Natural killer cell treated with Interleukin-12 subunit alpha and Interleukin-12 subunit beta and Interleukin-15 and Interleukin-18, amount 100 ng/mL, for 72 hours (primary cell): Measurements from ENCODE around the gene TPST2. TPM values are rescaled to one million over a fixed set of nuclear protein-coding genes. Genes with fewer than 3 reads are reported as not detected.

Source experiments
- ATAC-seq, 2 donors: fragments of 150-1000 bp; cut with Tn5 transposase in 1 of 2; sonication (Bioruptor Pico), chemical (Tn5 transposase) in 1 of 2; 2 replicates each; pipeline ENCODE4 v1.10.0; 2021
- DNase-seq: peaks from one replicate; pipeline ENCODE4 v3.0.0; 2022; ENCODE audit warnings: low spot score
- H3K27ac Mint-ChIP-seq, 2 donors: 1 replicate in 1 of 2; 2 replicates in 1 of 2; pipeline ENCODE4 v1.8.0; 2022; ENCODE audit warnings: mixed read lengths in 2 of 2, mild to moderate bottlenecking in 1 of 2, moderate library complexity in 1 of 2
- H3K27me3 Mint-ChIP-seq, 2 donors: 1 replicate in 1 of 2; 2 replicates in 1 of 2; pipeline ENCODE4 v1.8.0; 2022; ENCODE audit warnings: mixed read lengths in 2 of 2
- H3K36me3 Mint-ChIP-seq: one replicate; pipeline ENCODE4 v1.8.0; 2022; ENCODE audit warnings: mixed read lengths
- H3K4me1 Mint-ChIP-seq, 2 donors: 1 replicate in 1 of 2; 2 replicates in 1 of 2; pipeline ENCODE4 v1.8.0; 2022; ENCODE audit warnings: low read depth in 2 of 2, mixed read lengths in 2 of 2, mild to moderate bottlenecking in 1 of 2
- H3K4me3 Mint-ChIP-seq: one replicate; pipeline ENCODE4 v1.8.0; 2022; ENCODE audit warnings: mixed read lengths
- H3K9me3 Mint-ChIP-seq: 2 replicates; pipeline ENCODE4 v1.8.0; 2022; ENCODE audit warnings: mixed read lengths
- total RNA-seq, 2 donors: library from RNA; stranded (reverse); gene quantifications; one replicate each; pipeline ENCODE4 v1.2.3, GENCODE V29; 2022

The TPST2 gene
- total RNA-seq, 2 donors from 2014 or later = 43.1 to 43.6 TPM

DNA sequence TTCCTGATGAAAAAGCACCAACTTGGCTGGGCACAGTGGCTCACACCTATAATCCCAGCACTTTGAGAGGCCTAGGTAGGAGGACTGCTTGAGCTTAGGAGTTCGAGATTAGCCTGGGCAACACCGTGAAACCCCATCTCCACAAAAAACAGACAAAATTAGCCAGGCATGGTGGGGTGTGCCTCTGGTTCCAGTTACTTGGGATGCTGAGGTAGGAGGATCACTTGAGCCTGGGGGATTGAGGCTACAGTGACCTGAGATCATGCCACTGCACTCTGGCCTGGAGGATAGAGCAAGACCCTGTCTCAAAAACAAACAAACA is 109.4 kb downstream of the TPST2 start:
- Mint-ChIP-seq H3K4me3 (peak overlapping the region; percentile 92), H3K27me3 (no peaks in the 10 kb centered on the region), H3K27ac (no peak overlapping the region), H3K36me3 (peaks cover 10% of the 10 kb centered on the region), H3K4me1 (peaks cover 57 to 67% of the 10 kb centered on the region in 2 donors), H3K9me3 (no peaks in the 10 kb centered on the region)
- ATAC-seq (no peak), DNase-seq (no peak)

DNA sequence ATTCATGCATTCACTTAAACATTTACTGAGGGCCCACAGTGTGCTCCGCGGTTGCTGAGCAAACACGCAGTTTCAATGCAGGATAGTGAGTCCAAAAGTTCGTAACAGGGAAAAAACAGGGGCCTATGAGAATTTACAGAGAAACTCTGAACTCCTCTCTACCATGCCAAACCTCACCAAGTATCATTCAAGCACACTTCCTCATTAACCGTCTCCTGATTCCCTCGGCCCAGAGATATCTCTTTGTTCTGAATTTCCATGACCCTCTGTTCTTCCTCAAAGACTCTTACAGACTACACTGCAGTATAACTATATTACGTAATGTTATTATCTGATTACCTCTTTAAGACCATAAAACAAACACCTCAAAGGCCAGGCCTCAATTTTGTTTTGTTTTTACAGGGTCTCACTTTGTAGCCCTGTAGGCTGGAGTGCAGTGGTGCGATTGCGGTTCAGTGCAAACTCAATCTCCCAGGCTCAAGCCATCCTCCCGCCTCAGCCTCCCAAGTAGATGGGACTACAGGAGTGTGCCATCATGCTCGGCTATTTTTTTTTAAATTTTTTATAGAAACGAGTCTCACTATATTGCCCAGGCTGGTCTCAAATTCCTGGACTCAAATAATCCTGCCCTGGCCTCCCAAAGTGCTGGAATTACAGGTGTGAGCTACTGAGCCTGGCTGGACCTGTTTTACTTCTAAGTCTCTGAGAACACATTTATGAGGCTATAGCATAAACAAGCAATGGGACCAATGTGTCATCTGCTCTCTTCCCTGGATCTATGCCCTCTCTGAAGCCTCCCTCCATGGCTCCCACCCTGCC is 109.9 kb downstream of the TPST2 start:
- Mint-ChIP-seq H3K27me3 (no peaks in the 10 kb centered on the region), H3K9me3 (no peaks in the 10 kb centered on the region), H3K4me3 (peak overlapping the region; percentile 92), H3K27ac (peak overlapping the region; percentile 57 to 62), H3K4me1 (peaks cover 55 to 62% of the 10 kb centered on the region in 2 donors), H3K36me3 (peaks cover 10% of the 10 kb centered on the region)
- DNase-seq (no peak), ATAC-seq (no peak)

DNA sequence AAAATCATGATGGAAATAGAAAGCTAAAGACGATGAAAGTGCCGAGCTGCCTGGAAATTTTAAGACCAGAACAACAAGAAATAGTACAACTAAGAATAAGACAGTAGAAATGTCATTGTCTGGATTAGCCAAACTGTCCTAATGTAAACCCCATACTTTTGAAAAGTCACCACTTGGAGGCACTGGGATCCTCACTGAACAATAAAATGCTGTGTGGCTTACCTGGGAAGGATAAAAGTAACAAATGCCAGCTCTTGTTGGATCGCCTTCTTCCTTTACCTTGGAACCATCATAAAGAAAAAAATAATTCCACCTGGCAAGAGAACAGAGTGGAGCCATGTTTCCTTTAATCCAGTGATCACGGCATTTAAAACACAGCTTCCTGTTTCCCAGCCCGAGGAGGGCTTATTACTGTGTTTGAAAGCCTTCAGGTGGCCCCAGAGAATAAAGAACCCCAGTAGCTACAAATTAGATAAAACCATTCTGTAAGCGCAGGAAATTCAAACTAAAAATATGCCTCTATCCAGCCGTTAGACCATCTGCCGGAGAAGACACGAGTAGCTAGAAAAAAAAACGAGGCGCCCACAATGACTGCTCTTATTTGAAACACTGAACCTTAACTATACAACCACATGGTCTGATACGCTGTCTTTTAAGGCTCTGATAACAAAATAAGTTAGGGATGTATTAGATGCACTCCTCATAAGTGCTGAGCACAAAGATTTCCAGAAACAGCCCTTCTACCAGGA is 110.7 kb downstream of the TPST2 start:
- peaks cover 10% of the 10 kb centered on the region for H3K36me3 Mint-ChIP-seq
- no peak for ATAC-seq
- H3K27ac Mint-ChIP-seq = peak overlapping the region; percentile 57 to 62
- H3K27me3 Mint-ChIP-seq = no peaks in the 10 kb centered on the region
- DNase-seq = no peak
- no peaks in the 10 kb centered on the region for H3K9me3 Mint-ChIP-seq
- peaks cover 53 to 66% of the 10 kb centered on the region in 2 donors for H3K4me1 Mint-ChIP-seq
- peak overlapping the region; percentile 92 for H3K4me3 Mint-ChIP-seq

DNA sequence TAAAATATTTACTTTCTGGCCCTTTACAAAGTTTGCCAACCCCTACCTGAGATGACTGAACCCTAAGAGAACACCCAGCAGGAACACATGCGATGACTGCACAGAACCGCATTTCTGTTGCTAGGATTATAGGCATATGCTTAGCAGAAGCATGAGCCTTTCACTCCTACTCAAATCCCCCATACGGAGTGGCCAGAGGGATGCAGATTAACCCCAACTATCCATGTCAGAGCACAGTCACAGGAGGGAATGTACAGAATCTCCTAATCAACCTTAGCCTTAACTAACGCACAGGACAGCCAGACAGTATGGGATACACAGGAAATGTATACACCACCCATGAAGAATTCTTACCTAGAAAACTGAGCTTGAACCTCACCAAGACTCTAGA is 112.6 kb downstream of the TPST2 start:
- Mint-ChIP-seq H3K9me3 (no peaks in the 10 kb centered on the region), H3K27ac (peak overlapping the region; percentile 39 to 46), H3K27me3 (no peaks in the 10 kb centered on the region), H3K4me3 (peak overlapping the region; percentile 48), H3K4me1 (peaks cover 45 to 56% of the 10 kb centered on the region in 2 donors), H3K36me3 (peaks cover 16% of the 10 kb centered on the region)
- ATAC-seq (no peak), DNase-seq (no peak)

DNA sequence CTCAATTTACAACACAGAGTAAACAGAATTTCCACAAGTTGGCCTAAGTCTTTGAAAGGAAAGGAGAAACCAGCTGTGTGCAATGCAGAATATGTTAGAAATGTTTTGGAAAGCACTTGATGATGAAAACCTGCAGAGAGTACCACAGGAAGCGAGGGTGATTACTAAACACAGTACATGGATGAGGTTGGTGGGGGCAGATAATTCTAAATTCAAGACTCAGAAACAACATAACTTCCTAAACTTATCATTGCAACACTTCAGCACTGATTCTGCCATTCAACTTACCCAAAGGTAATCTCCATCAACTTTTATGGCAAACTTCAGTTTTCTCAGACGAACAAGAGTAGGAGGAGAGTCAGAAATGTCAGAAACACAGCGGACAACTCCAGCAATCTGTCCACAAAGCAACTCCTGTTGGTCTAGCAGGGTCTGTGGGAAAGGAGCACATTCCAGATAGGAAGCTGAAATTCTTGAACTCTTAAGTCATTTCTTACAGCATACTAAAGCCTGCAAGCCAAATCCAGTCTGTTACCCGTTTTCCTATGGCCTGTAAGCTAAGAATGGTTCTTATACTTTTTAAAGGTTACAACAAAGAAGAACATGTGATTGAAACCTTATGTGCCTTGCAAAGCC is 113.1 kb downstream of the TPST2 start:
- DNase-seq (no peak), ATAC-seq (peak; percentile 70)
- Mint-ChIP-seq H3K9me3 (no peaks in the 10 kb centered on the region), H3K4me1 (peaks cover 40 to 51% of the 10 kb centered on the region in 2 donors), H3K27ac (peak overlapping the region; percentile 39 to 46), H3K4me3 (peak overlapping the region; percentile 48), H3K27me3 (no peaks in the 10 kb centered on the region), H3K36me3 (peaks cover 14% of the 10 kb centered on the region)

DNA sequence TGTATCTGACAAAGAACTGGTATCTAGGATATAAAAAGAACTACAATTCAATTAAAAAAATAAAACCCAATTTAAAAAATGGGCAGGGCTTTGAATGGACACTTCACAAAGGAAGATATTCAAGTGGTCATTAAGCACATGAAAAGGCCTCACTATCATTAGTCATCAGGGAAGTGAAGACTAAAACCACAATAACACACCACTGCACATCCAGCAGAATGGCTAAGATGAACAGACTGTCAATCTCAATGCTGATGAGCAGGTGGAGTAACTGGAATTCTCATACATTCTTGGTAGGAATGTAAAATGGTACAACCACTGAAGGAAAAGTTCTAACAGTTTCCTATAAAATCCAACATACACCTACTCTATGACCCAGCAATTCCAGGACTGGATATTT is 115.2 kb downstream of the TPST2 start:
- H3K27ac Mint-ChIP-seq = peak overlapping the region; percentile 75 to 89
- DNase-seq (no peak), ATAC-seq (peak; percentile 68 to 79)
- H3K27me3 Mint-ChIP-seq = no peaks in the 10 kb centered on the region
- peaks cover 12% of the 10 kb centered on the region for H3K36me3 Mint-ChIP-seq
- peak overlapping the region; percentile 71 for H3K4me3 Mint-ChIP-seq
- no peaks in the 10 kb centered on the region for H3K9me3 Mint-ChIP-seq
- peaks cover 27 to 38% of the 10 kb centered on the region in 2 donors for H3K4me1 Mint-ChIP-seq

Other genes with a start within 250 kb of the TPST2 start
- gene ASPHD2, start 160.9 kb downstream of the TPST2 start, total RNA-seq = 10 to 100 TPM in 1 of 2 donors, 1 to 10 TPM in 1; 8.5 to 13.6 TPM
- 10 to 100 TPM; 31.0 to 40.1 TPM for gene HPS4, start 106.3 kb downstream of the TPST2 start, total RNA-seq
- gene SRRD, start 106.3 kb downstream of the TPST2 start, total RNA-seq = 10 to 100 TPM; 28.6 to 31.8 TPM
- 10 to 100 TPM; 56.5 to 57.7 TPM for gene TFIP11, start 77.7 kb downstream of the TPST2 start, total RNA-seq
- gene CRYBB1, start 27.9 kb upstream of the TPST2 start, total RNA-seq = not detected
- not detected for gene CRYBA4, start 31.8 kb upstream of the TPST2 start, total RNA-seq
- gene MIAT, start 67.5 kb upstream of the TPST2 start, total RNA-seq = 10 to 100 TPM in 1 of 2 donors, 1 to 10 TPM in 1; 6.0 to 12.6 TPM